Measurements from ENCODE around the gene TRPV4.

Gene TRPV4

GRCh38 chr12:109833307-109834189 is at the start of gene TRPV4:
Gene TRPV4, minus strand, starts transcription at chr12:109833398. Its CDS starts 18,602 bp downstream, at chr12:109814796.
- H3K27me3 ChIP-seq (ENCODE audit: low read depth), result no peaks in the 10 kb centered on the region
- peak; percentile 31 to 72 for DNase-seq (ENCODE audit: low spot score in 2 of 2)
- H3K4me1 ChIP-seq, result 0 out of 2 replicates have a peak, but pooled peaks cover 2% of the 10 kb centered on the region
- in situ Hi-C loops (cut with MboI; ENCODE audit: low sequenced_read_pairs), result no loop called here
- H3K4me3 ChIP-seq, result peak within 1 kb of the TSS; percentile 64
- H3K36me3 ChIP-seq (replicated peaks), result no peaks in the 10 kb centered on the region
- no peaks in the 10 kb centered on the region for H3K9me3 ChIP-seq

GRCh38 chr12:109881752-109882151 is 48.6 kb upstream of the TRPV4 start:
- no peaks in the 10 kb centered on the region for H3K9me3 ChIP-seq
- in situ Hi-C loops (cut with MboI; ENCODE audit: low sequenced_read_pairs), result no loop called here
- no peaks in the 10 kb centered on the region for H3K27me3 ChIP-seq (ENCODE audit: low read depth)
- no peak for DNase-seq (ENCODE audit: low spot score in 2 of 2)
- H3K4me1 ChIP-seq, result peaks cover 18% of the 10 kb centered on the region
- no peaks in the 10 kb centered on the region; the same call in 1 of the 2 replicates for H3K36me3 ChIP-seq (replicated peaks)
- H3K4me3 ChIP-seq, result no peak overlapping the region

DNA sequence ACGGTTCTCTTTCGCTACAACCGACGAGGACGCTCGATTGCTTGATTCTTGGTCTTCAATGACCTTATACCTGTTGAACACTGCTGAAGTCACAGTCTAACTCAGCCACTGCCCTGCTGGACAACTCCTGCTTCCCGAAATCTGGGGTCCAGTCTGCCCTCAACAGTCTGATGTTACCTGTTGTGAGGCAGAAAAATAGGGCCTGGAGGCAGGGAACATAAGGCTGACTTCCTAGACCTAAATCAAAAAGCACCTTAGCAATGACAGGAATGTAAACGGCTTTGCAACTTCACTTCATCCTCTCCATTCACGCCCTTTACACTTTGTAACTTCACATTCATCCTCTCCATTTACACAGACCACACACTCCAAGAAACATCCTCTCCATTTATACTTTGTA is 47.7 kb upstream of the TRPV4 start:
- H3K4me3 ChIP-seq, result peak overlapping the region; percentile 45
- H3K27me3 ChIP-seq (ENCODE audit: low read depth), result no peaks in the 10 kb centered on the region
- in situ Hi-C loops (cut with MboI; ENCODE audit: low sequenced_read_pairs), result no loop called here
- no peak for DNase-seq (ENCODE audit: low spot score in 2 of 2)
- no peaks in the 10 kb centered on the region for H3K9me3 ChIP-seq
- no peaks in the 10 kb centered on the region; the same call in 1 of the 2 replicates for H3K36me3 ChIP-seq (replicated peaks)
- H3K4me1 ChIP-seq, result peaks cover 18% of the 10 kb centered on the region

GRCh38 chr12:109880043-109880931 is 47.1 kb upstream of the TRPV4 start, which contains the start of gene GLTP:
Gene GLTP, minus strand, starts transcription at chr12:109880541. Its CDS starts 167 bp downstream, at chr12:109880374.
- H3K4me1 ChIP-seq, result peaks cover 20% of the 10 kb centered on the region
- peak; percentile 85 to 88 for DNase-seq (ENCODE audit: low spot score in 2 of 2)
- in situ Hi-C loops (cut with MboI; ENCODE audit: low sequenced_read_pairs), result no loop called here

DNA sequence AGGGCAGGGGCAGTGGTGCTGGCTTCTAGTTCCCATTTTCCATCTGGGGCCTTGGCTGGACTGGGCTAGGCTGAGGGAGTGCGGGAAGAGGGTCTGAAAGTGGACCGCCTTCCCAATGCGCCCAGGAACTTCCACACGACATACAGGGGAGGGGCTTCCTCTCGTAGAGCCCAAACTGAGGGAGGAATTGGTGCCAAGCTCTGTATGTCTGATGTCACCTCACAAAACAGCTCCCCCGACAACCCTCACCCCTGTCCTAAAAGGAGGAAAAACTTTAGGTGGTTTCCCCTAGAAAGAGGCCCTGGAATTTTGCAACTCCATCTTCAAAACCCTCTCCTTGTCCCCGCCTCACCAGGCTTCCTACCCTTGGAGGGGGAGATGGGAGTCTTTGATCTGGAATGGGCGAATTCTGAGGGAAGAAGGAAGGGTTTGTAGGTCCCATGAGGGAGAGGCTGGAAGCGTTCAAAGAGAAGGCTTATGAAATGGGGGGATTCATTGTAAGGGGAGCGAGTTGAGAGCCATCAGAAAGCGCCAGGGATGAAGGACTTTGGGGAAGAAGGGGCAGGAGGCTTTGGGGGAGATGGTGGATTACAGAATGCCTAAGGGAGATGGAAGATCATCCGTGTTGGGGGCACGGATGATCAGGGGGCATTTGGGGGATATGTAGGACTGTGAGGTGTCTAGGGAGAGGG is 46.3 kb upstream of the TRPV4 start:
- Histone ChIP-seq H3K4me1 (peaks cover 21% of the 10 kb centered on the region), H3K36me3 (replicated peaks) (no peaks in the 10 kb centered on the region; the same call in 1 of the 2 replicates), H3K27me3 (ENCODE audit: low read depth) (no peaks in the 10 kb centered on the region), H3K4me3 (peak overlapping the region; percentile 64), H3K9me3 (no peaks in the 10 kb centered on the region)
- in situ Hi-C loops (cut with MboI; ENCODE audit: low sequenced_read_pairs), result no loop called here
- DNase-seq (ENCODE audit: low spot score in 2 of 2), result peak in 1 of 2 experiments; percentile 15

More at GRCh38 chr12:109880043-109880931, 47.1 kb upstream of the TRPV4 start, which contains the start of gene GLTP:
- no peaks in the 10 kb centered on the region for H3K9me3 ChIP-seq
- no peaks in the 10 kb centered on the region for H3K27me3 ChIP-seq (ENCODE audit: low read depth)
- H3K36me3 ChIP-seq (replicated peaks), result no peaks in the 10 kb centered on the region; the same call in 1 of the 2 replicates
- H3K4me3 ChIP-seq, result peak within 1 kb of the TSS; percentile 64

GRCh38 chr12:109878749-109879148 is 45.6 kb upstream of the TRPV4 start:
- in situ Hi-C loops (cut with MboI; ENCODE audit: low sequenced_read_pairs), result no loop called here
- Histone ChIP-seq H3K4me1 (peaks cover 21% of the 10 kb centered on the region), H3K9me3 (no peaks in the 10 kb centered on the region), H3K27me3 (ENCODE audit: low read depth) (no peaks in the 10 kb centered on the region), H3K36me3 (replicated peaks) (no peaks in the 10 kb centered on the region; the same call in 1 of the 2 replicates), H3K4me3 (no peak overlapping the region; the same call in 1 of the 2 replicates)
- no peak for DNase-seq (ENCODE audit: low spot score in 2 of 2)

DNA sequence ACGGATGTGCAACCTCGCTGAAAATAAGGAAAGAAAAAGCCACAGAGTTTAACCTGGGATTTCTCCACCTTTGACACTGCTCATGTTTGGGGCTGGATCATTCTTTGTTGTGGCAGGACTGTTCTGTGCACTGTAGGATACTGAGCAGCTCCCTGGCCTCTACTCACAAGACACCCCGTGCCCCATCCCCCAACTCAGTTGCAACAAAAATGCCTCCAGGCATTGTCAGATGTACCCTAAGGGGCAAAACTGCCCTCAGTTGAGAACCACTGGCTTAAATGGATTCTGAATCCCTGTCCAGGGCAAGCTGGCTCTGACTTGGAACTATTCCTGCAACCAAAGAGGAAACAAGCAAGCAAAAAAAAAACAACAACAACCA is 45.0 kb upstream of the TRPV4 start:
- Histone ChIP-seq H3K4me3 (no peak overlapping the region), H3K9me3 (no peaks in the 10 kb centered on the region), H3K36me3 (replicated peaks) (no peaks in the 10 kb centered on the region; the same call in 1 of the 2 replicates), H3K27me3 (ENCODE audit: low read depth) (no peaks in the 10 kb centered on the region), H3K4me1 (peaks cover 21% of the 10 kb centered on the region)
- no peak for DNase-seq (ENCODE audit: low spot score in 2 of 2)
- in situ Hi-C loops (cut with MboI; ENCODE audit: low sequenced_read_pairs), result no loop called here

DNA sequence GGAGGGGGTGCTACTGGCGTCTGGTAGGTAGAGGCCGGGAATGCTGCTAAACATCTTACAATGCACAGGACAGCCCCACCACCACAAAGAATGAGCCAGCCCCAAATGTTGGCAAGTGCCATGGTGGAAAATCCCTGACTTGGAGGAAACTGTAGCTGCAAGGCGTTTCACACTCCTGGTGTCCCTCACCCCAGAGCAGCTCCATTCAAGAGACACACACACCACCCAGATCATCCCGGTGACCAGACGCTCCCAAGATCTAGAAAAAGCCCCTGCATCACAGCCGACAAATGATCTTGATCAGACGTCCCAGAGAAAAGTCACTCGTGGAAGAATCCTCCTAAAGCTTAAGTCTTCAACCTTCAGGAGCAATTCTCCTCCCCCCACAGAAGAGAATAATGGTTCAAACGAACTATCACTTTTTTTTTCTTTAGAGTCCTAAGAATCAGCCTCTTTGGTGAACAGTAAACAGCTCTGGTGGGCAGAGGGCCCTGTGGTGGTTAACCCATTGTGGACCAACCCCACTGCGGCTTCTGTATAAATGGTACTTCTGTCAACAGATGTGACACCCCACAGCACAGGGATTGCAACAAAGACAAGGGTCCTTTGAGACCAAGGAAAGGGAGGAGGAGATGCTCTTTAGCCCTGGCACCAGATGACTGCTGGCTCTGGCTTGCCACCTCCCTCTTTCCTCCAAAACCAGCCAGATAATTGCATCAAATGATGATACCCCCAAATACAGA is 44.5 kb upstream of the TRPV4 start:
- in situ Hi-C loops (cut with MboI; ENCODE audit: low sequenced_read_pairs), result no loop called here
- H3K9me3 ChIP-seq, result no peaks in the 10 kb centered on the region
- DNase-seq (ENCODE audit: low spot score in 2 of 2), result no peak
- H3K27me3 ChIP-seq (ENCODE audit: low read depth), result no peaks in the 10 kb centered on the region
- H3K36me3 ChIP-seq (replicated peaks), result no peaks in the 10 kb centered on the region; the same call in 1 of the 2 replicates
- H3K4me3 ChIP-seq, result no peak overlapping the region
- H3K4me1 ChIP-seq, result peaks cover 21% of the 10 kb centered on the region

- H3K4me3 ChIP-seq, result no peak overlapping the region
- H3K27me3 ChIP-seq (ENCODE audit: low read depth), result no peaks in the 10 kb centered on the region
- DNase-seq (ENCODE audit: low spot score in 2 of 2), result no peak
- in situ Hi-C loops (cut with MboI; ENCODE audit: low sequenced_read_pairs), result no loop called here
- peaks cover 21% of the 10 kb centered on the region for H3K4me1 ChIP-seq
- no peaks in the 10 kb centered on the region; the same call in 1 of the 2 replicates for H3K36me3 ChIP-seq (replicated peaks)
- H3K9me3 ChIP-seq, result no peaks in the 10 kb centered on the region
These were observed 43.2 kb upstream of the TRPV4 start for GRCh38 chr12:109876406-109876805.

DNA sequence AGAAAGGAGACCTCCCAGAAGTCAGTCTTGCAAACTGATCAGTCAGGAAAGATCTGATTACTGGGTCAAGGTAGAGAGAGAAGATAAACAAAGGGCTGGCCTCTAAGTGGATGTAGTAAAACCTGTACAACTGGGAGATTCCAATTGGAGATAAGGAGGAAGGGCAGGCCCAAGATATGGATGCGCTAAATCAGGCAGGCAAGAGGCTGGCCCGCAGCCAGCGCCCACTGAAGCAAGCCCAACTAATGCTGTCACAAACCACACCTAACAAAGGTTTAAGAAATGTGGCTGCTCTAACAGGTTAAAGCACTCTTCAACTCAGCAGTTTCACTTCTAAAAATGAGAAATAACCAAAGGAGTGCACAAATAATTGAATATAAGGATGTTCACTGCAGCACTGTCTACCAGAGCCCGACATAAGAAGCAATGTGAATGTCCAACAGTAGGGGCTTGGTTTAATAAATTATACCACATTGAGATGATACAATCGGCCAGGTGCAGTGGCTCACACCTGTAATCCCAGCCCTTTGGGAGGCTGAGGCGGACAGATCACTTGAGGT is 42.5 kb upstream of the TRPV4 start:
- in situ Hi-C loops (cut with MboI; ENCODE audit: low sequenced_read_pairs), result no loop called here
- peak in 1 of 2 experiments; percentile 23 for DNase-seq (ENCODE audit: low spot score in 2 of 2)
- no peaks in the 10 kb centered on the region for H3K27me3 ChIP-seq (ENCODE audit: low read depth)
- H3K4me3 ChIP-seq, result no peak overlapping the region
- no peaks in the 10 kb centered on the region; the same call in 1 of the 2 replicates for H3K36me3 ChIP-seq (replicated peaks)
- no peaks in the 10 kb centered on the region for H3K9me3 ChIP-seq
- H3K4me1 ChIP-seq, result peaks cover 15% of the 10 kb centered on the region

GRCh38 chr12:109873653-109874052 is 40.5 kb upstream of the TRPV4 start:
- Histone ChIP-seq H3K9me3 (no peaks in the 10 kb centered on the region), H3K4me3 (no peak overlapping the region), H3K36me3 (replicated peaks) (no peaks in the 10 kb centered on the region), H3K27me3 (ENCODE audit: low read depth) (no peaks in the 10 kb centered on the region), H3K4me1 (peaks cover 6% of the 10 kb centered on the region)
- DNase-seq (ENCODE audit: low spot score in 2 of 2), result no peak
- in situ Hi-C loops (cut with MboI; ENCODE audit: low sequenced_read_pairs), result no loop called here

- H3K9me3 ChIP-seq, result no peaks in the 10 kb centered on the region
- no peaks in the 10 kb centered on the region for H3K36me3 ChIP-seq (replicated peaks)
- H3K4me3 ChIP-seq, result no peak overlapping the region
- no peak for DNase-seq (ENCODE audit: low spot score in 2 of 2)
- peaks cover 8% of the 10 kb centered on the region for H3K4me1 ChIP-seq
- in situ Hi-C loops (cut with MboI; ENCODE audit: low sequenced_read_pairs), result no loop called here
- H3K27me3 ChIP-seq (ENCODE audit: low read depth), result no peaks in the 10 kb centered on the region
These were observed 38.6 kb upstream of the TRPV4 start for GRCh38 chr12:109871668-109872314.

All from HAP-1 (cell line).